PC-3 (cell line): ENCODE data around the gene GRXCR2. TPM values are rescaled to one million over a fixed set of nuclear protein-coding genes. Genes with fewer than 3 reads are reported as not detected.
"Not testable (repeated sequence)": the region's sequence is repeated elsewhere in the genome, so short reads cannot be mapped to it uniquely, and the experiment has no call there.

Source experiments
- ATAC-seq: fragments of 200-7000 bp; cut with Tn5 transposase; 2 replicates; pipeline ENCODE4 v1.9.1; 2020; ENCODE audit warnings: mild to moderate bottlenecking, moderate library complexity
- BruUV-seq: library from RNA; stranded (reverse); fragments of 400-500 nt; replicated peaks from 2 replicates; lab custom pipeline; 2021; lab: Mats Ljungman, UMichigan
- CTCF ChIA-PET: fragments of 300-600 bp; sonication (Branson Sonifier 250); formaldehyde crosslinking; loops from one replicate; lab custom pipeline; 2022; ENCODE audit warnings: antibody characterized with exemption; lab: Charles Lee
- POLR2A ChIA-PET: fragments of 300-600 bp; sonication (Branson Sonifier 250); formaldehyde crosslinking; loops from one replicate; lab custom pipeline; 2022; ENCODE audit warnings: antibody characterized with exemption; ENCODE audit not compliant: unreplicated experiment; lab: Charles Lee
- DNase-seq: peaks from one replicate; pipeline ENCODE4 v3.0.0-alpha.2; 2015
- H2AFZ ChIP-seq: fragments of 300-600 bp; sonication (generic); 2 replicates; pipeline ENCODE4 v1.6.0; 2016; ENCODE audit warnings: antibody characterized with exemption, low read length
- H3F3A ChIP-seq: fragments of 300-600 bp; sonication (generic); one replicate; pipeline ENCODE4 v1.6.0; 2017; ENCODE audit warnings: antibody characterized with exemption, low read length, control low read depth, mild to moderate bottlenecking; ENCODE audit not compliant: unreplicated experiment
- H3K27ac ChIP-seq: fragments of 300-600 bp; sonication (generic); 2 replicates; pipeline ENCODE4 v1.5.1; 2016; ENCODE audit warnings: mild to moderate bottlenecking, low read length
- H3K27me3 ChIP-seq: fragments of 300-600 bp; sonication (generic); 2 replicates; pipeline ENCODE4 v1.6.1; 2016; ENCODE audit warnings: low read length, mixed read lengths
- H3K36me3 ChIP-seq: fragments of 300-600 bp; sonication (generic); 2 replicates; pipeline ENCODE4 v1.6.1; 2016; ENCODE audit warnings: low read depth, mixed run types, low read length, mixed read lengths
- H3K4me1 ChIP-seq: fragments of 300-600 bp; sonication (generic); 2 replicates; pipeline ENCODE4 v1.5.1; 2016; ENCODE audit warnings: low read length; ENCODE audit not compliant: insufficient read depth
- H3K4me2 ChIP-seq: fragments of 300-600 bp; sonication (generic); 2 replicates; pipeline ENCODE4 v1.6.0; 2016; ENCODE audit warnings: low read length
- H3K4me3 ChIP-seq: fragments of 300-600 bp; sonication (generic); 2 replicates; pipeline ENCODE4 v1.5.1; 2016; ENCODE audit warnings: mild to moderate bottlenecking, low read length, mixed read lengths
- H3K79me2 ChIP-seq: fragments of 300-600 bp; sonication (generic); 2 replicates; pipeline ENCODE4 v1.6.1; 2017; ENCODE audit warnings: low read length, mixed read lengths
- H3K9ac ChIP-seq: fragments of 300-600 bp; sonication (generic); 2 replicates; pipeline ENCODE4 v1.6.0; 2016; ENCODE audit warnings: mild to moderate bottlenecking, low read length
- H3K9me2 ChIP-seq: fragments of 300-600 bp; sonication (generic); replicated peaks from 2 replicates; pipeline ENCODE4 v1.6.1; 2016; ENCODE audit warnings: mixed run types, low read length, mixed read lengths
- H3K9me3 ChIP-seq: fragments of 300-600 bp; sonication (generic); 2 replicates; pipeline ENCODE4 v1.6.1; 2016; ENCODE audit warnings: low read length, mixed read lengths
- H4K20me1 ChIP-seq: fragments of 300-600 bp; sonication (generic); 2 replicates; pipeline ENCODE4 v1.6.1; 2016; ENCODE audit warnings: low read length, mixed read lengths
- EZH2 ChIP-seq: fragments of 300-600 bp; sonication (generic); IDR thresholded peaks from one replicate; pipeline ENCODE4 v1.6.1; 2017; ENCODE audit warnings: antibody characterized with exemption, mild to moderate bottlenecking, low read length; ENCODE audit not compliant: unreplicated experiment
- EZH2phosphoT487 ChIP-seq: fragments of 300-600 bp; sonication (generic); IDR thresholded peaks from 2 replicates; pipeline ENCODE4 v1.6.1; 2018; ENCODE audit warnings: mild to moderate bottlenecking, antibody characterized with exemption, low read length, borderline replicate concordance
- intact Hi-C: fragments of 100-400 bp; cut with micrococcal nuclease; formaldehyde crosslinking; loops from 2 replicates; pipeline ENCODE4 v1.9.0; 2023
- total RNA-seq: library from RNA; depleted of rRNA; stranded (reverse); fragments of >200 nt; gene quantifications from 2 replicates; pipeline ENCODE4 v1.2.3, GENCODE V29; 2014
- TF ChIP-seq, protein P1 (sequence below): fragments of 300-600 bp; sonication (generic); conservative IDR thresholded peaks from 2 replicates; pipeline ENCODE4 v1.5.1; 2017; ENCODE audit warnings: antibody characterized with exemption, low read depth, mild to moderate bottlenecking, low read length

GRXCR2 gene
- total RNA-seq, 1 experiment from 2014 or later = not detected

DNA sequence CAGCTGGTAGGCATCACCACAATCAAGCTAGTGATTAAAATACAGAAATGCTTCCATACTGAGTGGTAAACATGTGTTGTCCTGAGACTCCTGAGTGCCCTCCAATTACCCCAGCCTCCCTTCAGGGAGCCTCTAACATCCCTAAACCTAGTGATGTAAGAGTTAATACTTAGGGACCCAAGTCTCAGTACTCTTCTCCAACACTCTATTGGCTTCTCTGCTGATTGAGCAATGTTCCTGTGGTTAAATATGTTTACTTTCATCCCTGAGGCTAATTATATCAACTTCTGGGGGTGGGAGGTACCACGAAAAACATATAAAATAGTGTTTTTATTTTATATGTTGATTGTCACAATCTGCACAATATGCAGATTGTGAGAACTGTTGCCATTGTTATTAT is 5.0 kb downstream of the GRXCR2 start:
- no peak overlapping the region for H3K4me3 ChIP-seq
- H4K20me1 ChIP-seq = no peaks in the 10 kb centered on the region
- no TSS peak for BruUV-seq
- DNase-seq = no peak
- H3K36me3 ChIP-seq = no peaks in the 10 kb centered on the region
- no peaks in the 10 kb centered on the region for H3K79me2 ChIP-seq
- H3K9me3 ChIP-seq = no peaks in the 10 kb centered on the region
- H3K27ac ChIP-seq = no peak overlapping the region
- H2AFZ ChIP-seq = no peak overlapping the region
- H3K27me3 ChIP-seq = no peaks in the 10 kb centered on the region
- POLR2A ChIA-PET = interaction anchor here (0.7 kb wide), 1 partner anchor 8 kb away, joined by 14 read pairs; no protein-coding TSS in a partner anchor
- no peaks in the 10 kb centered on the region for H3K9me2 ChIP-seq
- no peak for ATAC-seq
- no peaks in the 10 kb centered on the region for H3F3A ChIP-seq
- no peak overlapping the region for H3K9ac ChIP-seq
- intact Hi-C loops = no loop called here
- H3K4me1 ChIP-seq = no peaks in the 10 kb centered on the region
- CTCF ChIA-PET = no interaction called here
- no peak overlapping the region for H3K4me2 ChIP-seq
- no peak for TF ChIP-seq EZH2phosphoT487
- TF ChIP-seq, protein P1, sequence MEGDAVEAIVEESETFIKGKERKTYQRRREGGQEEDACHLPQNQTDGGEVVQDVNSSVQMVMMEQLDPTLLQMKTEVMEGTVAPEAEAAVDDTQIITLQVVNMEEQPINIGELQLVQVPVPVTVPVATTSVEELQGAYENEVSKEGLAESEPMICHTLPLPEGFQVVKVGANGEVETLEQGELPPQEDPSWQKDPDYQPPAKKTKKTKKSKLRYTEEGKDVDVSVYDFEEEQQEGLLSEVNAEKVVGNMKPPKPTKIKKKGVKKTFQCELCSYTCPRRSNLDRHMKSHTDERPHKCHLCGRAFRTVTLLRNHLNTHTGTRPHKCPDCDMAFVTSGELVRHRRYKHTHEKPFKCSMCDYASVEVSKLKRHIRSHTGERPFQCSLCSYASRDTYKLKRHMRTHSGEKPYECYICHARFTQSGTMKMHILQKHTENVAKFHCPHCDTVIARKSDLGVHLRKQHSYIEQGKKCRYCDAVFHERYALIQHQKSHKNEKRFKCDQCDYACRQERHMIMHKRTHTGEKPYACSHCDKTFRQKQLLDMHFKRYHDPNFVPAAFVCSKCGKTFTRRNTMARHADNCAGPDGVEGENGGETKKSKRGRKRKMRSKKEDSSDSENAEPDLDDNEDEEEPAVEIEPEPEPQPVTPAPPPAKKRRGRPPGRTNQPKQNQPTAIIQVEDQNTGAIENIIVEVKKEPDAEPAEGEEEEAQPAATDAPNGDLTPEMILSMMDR = no peak
- no peak for TF ChIP-seq EZH2

DNA sequence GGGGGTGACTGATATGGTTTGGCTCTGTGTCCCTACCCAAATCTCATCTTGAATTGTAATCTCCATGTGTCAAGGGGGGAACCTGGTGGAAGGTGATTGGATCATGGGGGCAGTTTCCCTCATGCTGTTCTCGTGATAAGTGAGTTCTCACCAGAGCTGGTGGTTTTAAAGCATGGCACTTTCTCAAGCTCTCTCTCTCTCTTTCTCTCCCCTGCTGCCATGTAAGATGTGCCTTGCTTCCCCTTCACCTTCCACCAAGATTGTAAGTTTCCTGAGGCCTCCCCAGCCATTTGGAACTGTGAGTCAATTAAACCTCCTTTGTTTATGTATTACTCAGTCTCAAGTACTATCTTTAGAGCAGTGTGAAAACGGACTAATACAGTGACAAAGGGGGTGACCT is 8.4 kb downstream of the GRXCR2 start:
- H3K9me3 ChIP-seq, DNase-seq, H3K27me3 ChIP-seq, H3K9ac ChIP-seq, POLR2A ChIA-PET, H2AFZ ChIP-seq, H3K79me2 ChIP-seq, H3K36me3 ChIP-seq, BruUV-seq, H3F3A ChIP-seq, H4K20me1 ChIP-seq, ATAC-seq, H3K27ac ChIP-seq, H3K9me2 ChIP-seq, H3K4me1 ChIP-seq, intact Hi-C loops, H3K4me3 ChIP-seq, CTCF ChIA-PET, H3K4me2 ChIP-seq: not testable (repeated sequence)

- H3K27me3 ChIP-seq = no peaks in the 10 kb centered on the region
- ChIA-PET CTCF (no interaction called here), POLR2A (no interaction called here)
- no peak overlapping the region for H3K9ac ChIP-seq
- H3K9me3 ChIP-seq = no peaks in the 10 kb centered on the region
- no peaks in the 10 kb centered on the region for H3K36me3 ChIP-seq
- no TSS peak for BruUV-seq
- H3K9me2 ChIP-seq = no peaks in the 10 kb centered on the region
- no peak for ATAC-seq
- no peak overlapping the region for H3K4me2 ChIP-seq
- TF ChIP-seq EZH2phosphoT487 = no peak
- TF ChIP-seq EZH2 = no peak
- TF ChIP-seq, protein P1 = no peak
- H3K4me3 ChIP-seq = no peak overlapping the region
- H3K79me2 ChIP-seq = no peaks in the 10 kb centered on the region
- no peaks in the 10 kb centered on the region for H4K20me1 ChIP-seq
- intact Hi-C loops = no loop called here
- H3K4me1 ChIP-seq = no peaks in the 10 kb centered on the region
- H3F3A ChIP-seq = no peaks in the 10 kb centered on the region
- H3K27ac ChIP-seq = no peak overlapping the region
- no peak for DNase-seq
- no peak overlapping the region for H2AFZ ChIP-seq
Measured at GRCh38 chr5:145863003-145863402, 9.8 kb downstream of the GRXCR2 start.
